Measurements from ENCODE around the gene TMEM212.

- TF ChIP-seq SUZ12 (IDR thresholded peaks at IDR 0.05; ENCODE audit: extremely low read depth, insufficient read depth, insufficient read length) (no peak), ZNF274 (IDR thresholded peaks at IDR 0.05; ENCODE audit: low read depth, low read length) (no peak)
Observed at GRCh38 chr3:171797873-171798272, 45.3 kb upstream of the TMEM212 start.
